Stimulated activated CD8-positive, alpha-beta memory T cell treated with anti-CD3 and anti-CD28 coated beads, Interleukin-12 subunit alpha, Interleukin-12 subunit beta, amount 100 ng/mL, for 24 hours (primary cell): ENCODE measurements around the gene EYS.
"Not testable (repeated sequence)": the region's sequence is repeated elsewhere in the genome, so short reads cannot be mapped to it uniquely, and the experiment has no call there.

Source experiments
- DNase-seq: peaks from one replicate; pipeline ENCODE4 v3.0.0-alpha.2; 2020; ENCODE audit errors: extremely low read depth

Gene EYS

DNA sequence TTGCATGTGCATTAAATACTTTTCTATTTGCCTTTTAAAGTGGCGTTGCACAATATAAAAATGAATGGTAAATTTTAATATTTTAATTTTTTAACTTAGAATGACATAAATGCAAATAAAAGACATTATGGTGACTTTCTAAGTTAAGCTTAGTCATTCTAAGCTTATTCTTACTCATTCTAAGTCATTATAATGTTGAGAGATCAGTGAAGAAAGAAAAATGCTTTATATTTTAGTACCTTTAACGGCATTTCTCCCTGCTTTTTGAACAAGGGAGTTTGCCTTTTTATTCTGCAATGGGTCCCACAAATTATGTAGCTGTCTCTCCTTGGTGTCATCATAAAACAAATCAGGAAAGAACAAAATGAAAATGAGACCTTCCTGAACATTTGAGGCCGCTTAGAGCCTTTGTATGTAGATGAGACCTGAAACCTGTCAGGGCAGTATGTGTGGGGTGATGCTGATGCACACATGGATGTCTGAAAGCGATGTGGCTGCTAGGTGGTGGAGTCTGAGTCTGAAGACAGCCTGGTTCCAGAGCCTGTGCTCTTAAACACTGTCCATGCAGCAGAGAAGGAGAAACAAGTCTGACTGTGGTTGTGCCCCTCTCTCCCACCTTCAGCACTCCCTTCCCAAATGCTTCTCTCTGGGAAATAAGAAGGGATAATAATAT, 1913.4 kb downstream of the EYS start:
- DNase-seq: no peak

DNA sequence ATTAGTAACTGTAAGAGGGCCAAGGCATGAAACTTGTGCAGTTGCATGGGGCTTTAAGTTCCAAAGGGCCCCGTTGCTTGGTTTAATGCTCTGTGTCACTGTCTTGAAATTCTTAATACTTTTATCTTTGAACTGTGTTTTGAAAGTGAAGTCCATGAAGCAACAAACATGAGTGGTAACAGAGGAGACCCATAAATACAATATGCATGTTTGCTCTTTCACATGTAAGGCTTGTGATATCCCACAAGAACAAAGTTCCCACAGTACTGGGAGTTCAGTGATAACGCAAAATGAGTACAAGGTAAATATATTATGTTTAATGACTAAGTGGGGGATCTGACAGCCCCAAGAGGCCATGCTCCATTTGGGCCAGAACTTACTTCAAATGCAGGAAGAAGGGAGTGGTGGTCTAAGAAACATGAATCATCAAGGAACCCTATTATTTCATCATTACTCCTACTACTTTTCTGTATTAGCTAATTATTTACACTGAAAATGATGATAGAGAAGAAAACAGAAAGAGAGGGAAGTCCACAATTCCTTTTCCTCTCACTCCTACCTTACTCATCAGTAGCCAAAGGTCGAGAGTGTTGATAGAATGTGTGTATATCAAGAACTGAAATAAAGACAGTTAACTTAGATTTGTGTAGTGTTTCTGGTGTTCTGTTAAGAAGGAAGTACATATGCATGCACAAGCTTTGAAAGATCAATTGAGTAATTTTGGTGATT, 1914.1 kb downstream of the EYS start:
- no peak for DNase-seq

- DNase-seq: no peak
Observed at GRCh38 chr6:63790334-63790733, 1916.7 kb downstream of the EYS start.

DNA sequence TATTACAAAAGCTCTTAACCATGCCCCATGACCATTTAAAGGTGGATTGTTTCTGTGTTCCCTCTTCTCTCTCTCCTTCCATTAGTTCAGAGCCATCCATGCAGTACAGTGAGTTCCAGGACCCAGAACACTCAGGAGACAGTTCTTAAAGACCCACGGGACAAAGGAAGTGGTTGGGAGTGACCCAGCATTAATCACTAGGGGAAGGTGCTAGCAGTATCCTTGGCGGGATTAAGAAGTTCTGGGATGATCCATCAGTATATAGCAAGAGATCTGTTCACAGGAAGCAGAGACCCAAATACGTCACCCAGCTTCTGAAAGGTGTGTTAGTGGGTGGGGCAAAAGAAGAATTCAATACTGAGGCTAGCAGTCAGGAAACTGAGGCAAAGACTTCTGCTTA, 1917.3 kb downstream of the EYS start:
- no peak for DNase-seq

DNA sequence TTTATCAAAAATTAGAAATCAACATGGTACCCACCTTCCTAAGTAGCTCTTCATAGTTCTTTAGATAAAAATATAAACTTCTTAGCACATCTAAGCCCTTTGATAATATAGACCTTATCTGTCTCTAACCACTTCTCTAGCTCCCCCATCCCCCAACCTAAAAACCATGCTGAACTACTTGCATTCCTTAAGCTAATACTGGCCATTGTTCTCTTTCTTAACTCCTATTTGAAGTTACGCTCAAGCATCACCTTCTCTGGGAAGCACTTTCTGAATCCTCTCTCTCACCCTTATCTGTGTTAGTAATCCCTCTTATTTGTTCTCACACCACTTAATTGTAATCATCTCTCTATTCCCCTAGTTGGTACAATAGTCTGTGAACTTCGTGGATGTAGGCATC, 1918.5 kb downstream of the EYS start:
- no peak for DNase-seq

- DNase-seq: no peak
Observed at GRCh38 chr6:63787021-63787420, 1920.0 kb downstream of the EYS start.

- DNase-seq: no peak
Observed at GRCh38 chr6:63785006-63785405, 1922.0 kb downstream of the EYS start.

DNA sequence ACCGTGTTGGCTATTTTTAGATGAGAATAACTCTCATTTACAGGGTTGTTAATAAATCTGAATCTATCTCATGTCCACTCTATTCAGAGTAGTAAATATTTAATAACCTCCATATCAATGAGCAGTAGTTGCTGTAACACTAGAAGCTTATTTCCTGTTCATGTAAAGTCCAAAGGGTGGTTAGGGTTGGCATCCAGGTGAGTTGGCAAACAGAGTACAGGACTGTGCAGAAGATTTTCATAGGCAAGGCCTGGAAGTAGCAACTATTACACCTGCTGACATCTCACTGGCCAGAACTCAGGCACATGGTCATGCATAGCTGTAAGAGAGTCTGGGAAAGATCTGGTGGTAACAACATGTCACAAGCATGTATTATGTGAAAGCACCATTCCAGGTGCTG, 1923.9 kb downstream of the EYS start:
- no peak for DNase-seq

GRCh38 chr6:63774961-63775360, 1932.1 kb downstream of the EYS start:
- DNase-seq: no peak

GRCh38 chr6:63773200-63773599, 1933.8 kb downstream of the EYS start:
- DNase-seq: no peak

- no peak for DNase-seq
Observed at GRCh38 chr6:63765828-63766227, 1941.2 kb downstream of the EYS start.

GRCh38 chr6:63764318-63764916, 1942.6 kb downstream of the EYS start:
- no peak for DNase-seq

GRCh38 chr6:63760199-63760598, 1946.8 kb downstream of the EYS start:
- no peak for DNase-seq

GRCh38 chr6:63759605-63760105, 1947.4 kb downstream of the EYS start:
- DNase-seq: no peak

DNA sequence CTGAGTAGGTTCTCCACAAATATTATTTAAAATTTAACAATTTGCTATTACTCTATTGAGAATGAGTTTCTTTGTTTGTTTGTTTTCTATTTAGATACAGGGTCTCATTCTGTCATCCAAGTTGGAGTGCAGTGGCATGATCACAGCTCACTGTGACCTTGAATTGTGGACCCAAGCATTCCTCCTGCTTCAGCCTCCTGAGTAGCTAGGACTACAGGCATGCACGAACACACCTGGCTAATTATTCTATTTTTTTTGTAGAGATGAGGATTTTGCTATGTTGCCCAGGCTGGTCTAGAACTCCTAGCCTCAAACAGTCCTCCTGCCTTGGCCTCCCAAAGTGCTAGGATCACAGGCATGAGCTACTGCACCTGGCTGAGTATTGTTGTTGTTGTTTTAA, 1949.2 kb downstream of the EYS start:
- no peak for DNase-seq

- not testable (repeated sequence) for DNase-seq
Observed at GRCh38 chr6:63757275-63757674, 1949.8 kb downstream of the EYS start.

DNA sequence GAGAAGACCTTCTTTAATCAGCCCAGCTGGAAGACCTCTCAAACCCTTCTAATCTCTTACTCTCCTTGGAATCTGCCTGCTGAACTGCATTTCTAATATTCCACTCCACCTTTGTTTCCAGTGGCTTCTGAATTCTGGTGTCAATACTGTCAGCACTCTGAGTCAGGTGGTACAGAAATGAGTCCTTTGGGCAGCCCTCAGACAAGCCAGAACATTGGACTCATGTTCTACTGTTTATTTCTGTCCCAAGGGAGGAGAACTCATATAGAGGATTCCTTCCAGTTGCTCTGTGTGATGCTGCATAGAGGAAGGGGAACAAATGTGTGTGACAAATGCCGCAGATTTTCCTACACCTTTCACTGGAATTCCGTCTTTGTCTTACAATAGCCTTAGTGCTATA, 1956.6 kb downstream of the EYS start:
- no peak for DNase-seq

GRCh38 chr6:63745784-63746183, 1961.2 kb downstream of the EYS start:
- no peak for DNase-seq

DNA sequence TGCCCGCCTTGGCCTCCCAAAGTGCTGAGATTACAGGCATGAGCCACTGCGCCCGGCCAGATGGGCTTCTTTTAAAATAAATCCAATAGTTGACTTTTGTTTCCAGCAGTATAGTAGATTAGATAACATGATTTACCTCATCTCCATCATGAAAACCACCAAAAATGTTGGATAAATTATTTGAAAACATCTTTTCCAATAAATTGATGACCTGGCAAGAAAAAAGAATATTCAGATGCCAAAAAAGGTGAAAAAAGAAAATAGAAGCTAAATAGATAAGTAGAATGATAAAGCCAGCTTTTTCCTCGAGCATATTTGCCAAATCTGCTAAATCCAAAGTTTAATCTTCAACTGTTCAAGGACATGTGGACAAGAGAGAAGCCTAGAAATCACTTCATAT, 1962.2 kb downstream of the EYS start:
- DNase-seq: no peak

- DNase-seq: no peak
Observed at GRCh38 chr6:63743691-63744090, 1963.3 kb downstream of the EYS start.

DNA sequence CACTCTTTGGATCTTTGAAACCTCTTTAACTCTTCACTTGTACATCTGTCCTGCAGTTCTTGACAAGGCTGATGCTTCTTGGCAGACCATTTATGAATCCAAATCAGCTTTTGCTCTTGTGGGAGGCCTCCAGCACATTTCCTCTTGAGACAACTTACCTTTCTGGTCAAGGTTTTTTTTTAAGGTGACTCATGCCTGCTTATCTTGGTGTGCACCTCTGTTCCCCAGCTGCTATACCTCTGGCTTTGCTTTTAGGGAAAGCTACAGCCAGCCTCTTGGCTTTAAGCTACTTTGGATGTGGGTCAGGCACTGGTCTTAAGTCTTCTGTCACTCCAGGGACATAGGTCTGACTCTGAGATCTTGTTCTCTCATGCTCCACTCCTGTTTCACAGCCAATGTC, 1965.0 kb downstream of the EYS start:
- DNase-seq: no peak

- no peak for DNase-seq
Observed at GRCh38 chr6:63740709-63741108, 1966.3 kb downstream of the EYS start.

- DNase-seq: no peak
Observed at GRCh38 chr6:63739094-63739687, 1967.8 kb downstream of the EYS start.
